ENCODE data around the gene PSENEN.
A peak's percentile ranks its signal among the peaks of the same experiment; 100 is the strongest.

PSENEN gene

GRCh38 chr19:35773020-35773806 is 27.8 kb downstream of the PSENEN start:
- DNase-seq (ENCODE audit: low read depth) = no peak

DNA sequence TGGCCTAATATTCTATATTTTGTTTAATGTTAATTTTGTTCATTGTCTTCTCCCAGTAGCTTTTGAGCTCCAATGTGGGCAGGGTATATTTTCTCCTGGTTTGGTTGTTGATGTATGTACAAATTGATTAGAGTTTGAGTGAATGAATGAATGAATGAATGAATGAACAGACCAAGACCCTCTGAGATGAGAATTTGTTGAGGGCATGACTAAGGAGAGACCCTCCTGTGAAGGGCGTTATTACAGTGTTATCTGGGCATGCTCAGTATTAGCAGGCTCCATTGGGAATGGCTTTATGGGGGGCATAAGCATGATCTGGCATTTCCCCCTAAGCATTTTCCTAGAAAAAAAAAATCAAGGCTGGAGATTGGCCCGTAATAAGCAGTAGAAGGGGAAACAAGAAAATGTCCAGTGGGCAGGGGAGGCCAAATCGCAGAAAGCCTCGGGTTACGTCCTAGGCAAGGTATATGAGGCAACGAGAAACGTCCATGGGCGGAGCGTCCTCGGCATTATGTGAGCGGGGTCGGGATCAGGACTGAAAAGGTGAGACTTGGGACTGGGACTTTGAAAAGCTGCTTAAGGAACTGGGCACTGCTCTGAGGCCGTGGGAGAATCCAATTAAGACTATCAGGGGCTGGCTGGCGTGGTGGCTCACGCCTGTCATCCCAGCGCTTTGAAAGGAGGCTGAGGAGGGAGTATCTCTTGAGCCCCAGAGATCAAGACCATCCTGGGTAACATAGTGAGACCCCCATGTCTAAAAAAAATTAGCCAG is 29.0 kb downstream of the PSENEN start:
- no peak for DNase-seq (ENCODE audit: low read depth)

GRCh38 chr19:35775046-35775297 is 29.5 kb downstream of the PSENEN start:
- DNase-seq (ENCODE audit: low read depth) = no peak

- peak; percentile 99 for DNase-seq (ENCODE audit: low read depth)
Measured at GRCh38 chr19:35775298-35776101, 30.0 kb downstream of the PSENEN start, which contains the start of gene ARHGAP33. TSS of gene ARHGAP33 (plus strand) at chr19:35775564. CDS start at chr19:35775659, 95 bp downstream.

DNA sequence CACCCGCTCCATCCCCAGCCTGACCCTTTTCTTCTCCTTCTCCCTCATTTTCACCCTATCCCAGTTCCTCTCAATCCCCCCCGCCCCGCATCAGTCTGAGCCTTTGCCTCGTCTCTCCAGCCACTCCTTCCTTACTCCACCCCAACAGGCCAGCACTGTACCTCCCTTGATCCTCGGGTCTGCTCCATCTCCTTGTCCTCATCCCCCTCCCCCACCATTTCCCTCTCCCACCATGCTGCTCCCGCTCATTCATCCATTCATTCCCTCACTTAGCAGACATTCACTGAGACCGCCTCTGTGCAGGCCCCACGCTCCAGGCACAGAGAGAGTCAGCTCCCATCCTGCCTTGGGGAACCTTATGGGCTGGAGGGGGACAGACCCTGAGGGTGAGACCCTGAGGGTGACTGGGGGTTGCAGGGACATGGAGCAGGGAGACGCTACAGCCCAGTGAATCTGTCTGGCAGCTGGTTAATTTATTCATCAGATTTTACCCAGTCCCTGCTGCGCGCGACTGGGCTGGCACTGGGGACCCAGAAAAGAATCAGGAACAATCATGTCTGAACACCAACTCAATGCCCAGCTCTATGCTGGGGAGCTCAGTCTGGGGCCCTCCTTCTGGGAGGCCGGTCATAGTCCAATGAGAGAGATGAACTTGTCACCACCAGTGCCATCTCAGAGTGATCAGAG is 30.8 kb downstream of the PSENEN start:
- DNase-seq (ENCODE audit: low read depth) = no peak

DNA sequence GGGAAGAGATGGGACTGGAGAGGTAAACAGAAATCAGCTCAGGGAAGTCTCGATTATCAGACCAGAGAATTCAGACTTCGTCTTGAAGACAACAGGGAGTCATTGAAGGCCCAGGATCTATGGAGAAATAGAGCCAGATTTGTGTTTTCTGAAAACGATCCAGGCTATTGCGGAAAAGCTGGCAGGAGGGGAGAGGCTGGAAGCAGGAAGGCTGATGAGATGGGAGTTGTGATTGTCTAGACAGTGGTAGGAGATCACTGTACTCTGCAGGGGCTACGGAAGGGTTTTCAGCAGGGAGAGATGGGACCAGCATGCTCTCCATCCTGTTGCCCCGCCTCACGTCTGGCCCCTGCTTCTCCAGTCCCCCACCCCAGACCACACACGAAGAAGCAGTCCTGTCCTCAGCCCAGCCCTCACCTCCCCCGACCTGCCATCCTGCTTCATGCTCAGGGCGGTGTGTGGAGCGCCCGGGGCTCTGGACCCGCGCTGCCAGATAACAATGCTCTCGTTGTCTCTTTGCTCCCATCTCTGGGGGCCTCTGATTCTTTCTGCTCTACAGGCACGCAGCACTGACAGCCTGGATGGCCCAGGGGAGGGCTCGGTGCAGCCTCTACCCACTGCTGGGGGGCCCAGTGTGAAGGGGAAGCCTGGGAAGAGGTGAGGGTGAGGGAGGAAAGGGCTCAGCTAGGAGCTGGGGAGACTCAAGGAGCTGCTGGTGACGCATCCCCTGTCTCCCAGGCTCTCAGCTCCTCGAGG is 31.8 kb downstream of the PSENEN start:
- no peak for DNase-seq (ENCODE audit: low read depth)

DNA sequence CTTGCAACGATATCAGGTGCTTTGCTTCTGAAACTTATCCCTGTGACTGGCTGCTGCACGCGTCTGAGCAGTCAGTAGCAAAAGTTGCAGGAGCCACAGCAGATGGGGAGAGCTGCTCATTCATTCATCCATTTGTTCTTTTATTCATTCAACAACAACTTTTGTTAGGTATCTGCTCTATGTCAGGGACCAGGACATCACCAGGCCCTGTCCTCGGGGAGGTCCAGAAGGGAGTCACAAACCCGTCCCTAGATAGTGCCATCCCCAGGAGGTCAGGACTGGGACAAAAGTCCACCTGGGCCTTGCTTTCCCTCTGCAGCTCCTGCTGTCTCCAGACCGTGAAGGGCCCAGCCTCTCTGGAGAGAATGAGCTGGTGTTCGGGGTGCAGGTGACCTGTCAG is 32.5 kb downstream of the PSENEN start:
- DNase-seq (ENCODE audit: low read depth) = no peak

GRCh38 chr19:35779033-35779432 is 33.6 kb downstream of the PSENEN start:
- DNase-seq (ENCODE audit: low read depth) = no peak

DNA sequence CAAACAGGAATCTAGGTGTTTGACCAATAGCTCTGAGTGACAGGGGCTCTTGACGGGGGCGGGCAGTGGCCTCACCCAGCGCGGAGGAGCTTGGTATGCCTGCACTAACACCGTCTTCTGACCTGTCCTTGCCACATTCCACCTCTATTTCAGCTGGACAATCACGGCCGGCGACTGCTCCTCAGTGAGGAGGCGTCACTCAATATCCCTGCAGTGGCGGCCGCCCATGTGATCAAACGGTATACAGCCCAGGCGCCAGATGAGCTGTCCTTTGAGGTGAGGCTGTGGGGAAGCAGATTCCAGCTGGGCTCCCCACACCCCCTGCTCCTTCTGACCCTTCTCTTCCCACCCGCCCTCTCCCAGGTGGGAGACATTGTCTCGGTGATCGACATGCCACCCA is 34.6 kb downstream of the PSENEN start:
- no peak for DNase-seq (ENCODE audit: low read depth)

GRCh38 chr19:35780717-35781116 is 35.3 kb downstream of the PSENEN start:
- DNase-seq (ENCODE audit: low read depth) = no peak

GRCh38 chr19:35781650-35782049 is 36.2 kb downstream of the PSENEN start:
- DNase-seq (ENCODE audit: low read depth) = no peak

GRCh38 chr19:35782589-35782988 is 37.1 kb downstream of the PSENEN start:
- DNase-seq (ENCODE audit: low read depth) = no peak

DNA sequence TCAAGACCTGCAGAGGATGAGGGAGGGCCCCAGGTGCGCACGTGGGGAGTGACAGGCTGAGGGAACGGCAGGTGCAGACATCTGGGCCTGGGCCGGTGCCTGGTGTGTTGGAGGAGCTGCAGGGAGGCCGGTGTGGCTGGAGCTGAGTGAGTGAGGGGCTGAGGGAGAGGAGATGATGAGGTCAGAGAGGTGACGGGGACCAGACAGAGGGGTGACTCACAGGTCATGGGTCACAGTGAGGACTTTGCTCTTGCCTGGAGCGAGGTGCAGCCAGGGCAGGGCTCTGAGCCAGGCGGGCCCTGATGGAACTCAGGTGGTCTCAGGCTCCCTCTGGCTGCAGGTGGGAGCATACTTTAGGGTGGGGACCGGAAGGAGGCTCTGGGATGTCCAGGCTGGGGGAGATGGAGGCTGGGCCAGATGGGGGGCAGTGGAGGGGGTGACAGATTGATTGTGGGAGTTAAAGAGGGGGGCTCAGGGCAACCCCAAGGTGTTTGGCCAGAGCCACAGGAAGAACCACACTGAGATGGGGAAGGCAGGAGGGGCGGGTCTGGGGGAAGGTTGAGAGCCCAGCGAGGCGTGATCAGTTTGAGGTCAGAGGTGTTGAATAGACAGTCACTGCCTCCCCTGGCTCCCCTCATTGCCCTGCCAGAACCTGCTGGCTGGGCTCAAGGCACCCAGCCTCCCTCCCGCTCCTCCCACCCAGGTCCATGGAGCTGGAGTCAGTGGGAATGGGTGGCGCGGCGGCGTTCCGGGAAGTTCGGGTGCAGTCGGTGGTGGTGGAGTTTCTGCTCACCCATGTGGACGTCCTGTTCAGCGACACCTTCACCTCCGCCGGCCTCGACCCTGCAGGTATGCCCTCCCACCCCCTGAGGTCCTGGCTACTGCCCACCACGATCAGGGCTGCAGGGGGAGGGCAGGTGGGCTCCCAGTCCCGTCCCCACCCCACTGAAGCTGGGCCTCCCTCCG is 38.3 kb downstream of the PSENEN start:
- no peak for DNase-seq (ENCODE audit: low read depth)

DNA sequence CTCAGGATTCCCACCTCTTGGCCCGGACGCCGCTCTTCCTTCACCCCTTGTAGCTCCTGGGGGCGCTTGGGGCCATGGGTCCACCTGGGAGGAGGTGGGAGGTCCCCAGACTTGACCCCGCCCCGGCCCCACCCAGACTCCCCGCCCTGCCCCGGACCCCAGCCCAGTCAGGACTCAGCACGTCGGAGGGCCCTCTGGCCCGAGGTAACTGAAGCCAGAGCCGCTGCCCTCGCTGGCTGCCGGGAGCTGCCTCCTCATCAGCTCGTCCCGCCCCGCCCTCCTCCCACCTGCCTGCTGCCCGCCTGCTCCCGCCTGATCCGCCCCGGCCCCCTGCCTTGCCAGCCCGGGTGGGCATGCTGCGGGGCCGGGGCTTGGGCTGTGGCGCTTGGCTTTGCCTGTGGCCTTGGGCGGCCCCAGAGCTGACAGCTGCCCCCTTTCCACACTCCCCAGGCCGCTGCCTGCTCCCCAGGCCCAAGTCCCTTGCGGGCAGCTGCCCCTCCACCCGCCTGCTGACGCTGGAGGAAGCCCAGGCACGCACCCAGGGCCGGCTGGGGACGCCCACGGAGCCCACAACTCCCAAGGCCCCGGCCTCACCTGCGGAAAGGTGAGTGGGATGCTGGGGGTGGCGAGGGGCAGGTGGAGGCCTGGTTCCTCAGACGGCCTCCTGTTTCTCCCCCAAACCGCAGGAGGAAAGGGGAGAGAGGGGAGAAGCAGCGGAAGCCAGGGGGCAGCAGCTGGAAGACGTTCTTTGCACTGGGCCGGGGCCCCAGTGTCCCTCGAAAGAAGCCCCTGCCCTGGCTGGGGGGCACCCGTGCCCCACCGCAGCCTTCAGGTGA is 39.3 kb downstream of the PSENEN start:
- DNase-seq (ENCODE audit: low read depth) = no peak

DNA sequence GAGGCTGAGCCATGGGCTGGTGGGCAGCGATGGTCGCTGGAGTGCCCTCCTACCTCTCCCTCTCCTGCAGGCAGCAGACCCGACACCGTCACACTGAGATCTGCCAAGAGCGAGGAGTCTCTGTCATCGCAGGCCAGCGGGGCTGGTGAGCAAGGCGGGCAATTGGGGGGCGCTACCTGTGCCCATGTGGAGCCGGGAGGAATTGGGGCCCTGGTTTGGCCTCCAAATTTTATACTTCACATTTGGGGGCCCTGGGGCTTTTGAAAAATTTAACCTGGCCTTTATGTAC is 39.8 kb downstream of the PSENEN start:
- DNase-seq (ENCODE audit: low read depth) = no peak

GRCh38 chr19:35786299-35787160 is 41.1 kb downstream of the PSENEN start:
- DNase-seq (ENCODE audit: low read depth) = no peak

- no peak for DNase-seq (ENCODE audit: low read depth)
Measured at GRCh38 chr19:35787227-35787799, 41.9 kb downstream of the PSENEN start.

All from stimulated activated CD8-positive, alpha-beta memory T cell treated with anti-CD3 and anti-CD28 coated beads, Interleukin-15, amount 100 ng/mL, for 1 hour (primary cell).